SH-SY5Y (cell line): Measurements from ENCODE around the gene NR1I2.

Experiments
- GATA2 ChIP-seq: IDR thresholded peaks from 2 replicates; pipeline ENCODE4 v1.6.1; 2011; ENCODE audit warnings: mild to moderate bottlenecking, low read depth, low read length
- GATA3 ChIP-seq: IDR thresholded peaks from 2 replicates; pipeline ENCODE4 v1.6.1; 2011; ENCODE audit warnings: low read depth, mild to moderate bottlenecking, low read length, moderate library complexity

- TF ChIP-seq GATA2 (no peak), GATA3 (no peak)
These were observed 53.7 kb downstream of the NR1I2 start for GRCh38 chr3:119835556-119835955.
